Epithelial cell of proximal tubule (primary cell): ENCODE measurements around the gene MTARC1. TPM values are rescaled to one million over a fixed set of nuclear protein-coding genes. Genes with fewer than 3 reads are reported as not detected.

Experiments used
- DNase-seq: peaks from one replicate; pipeline ENCODE4 v3.0.0-alpha.2; 2011; ENCODE audit warnings: low read depth
- H3K4me3 ChIP-seq: 2 replicates; pipeline ENCODE4 v1.5.1; 2011; ENCODE audit warnings: low read depth, mild to moderate bottlenecking, low read length
- CTCF ChIP-seq: conservative IDR thresholded peaks from 2 replicates; pipeline ENCODE4 v1.5.1; 2012; ENCODE audit warnings: low read depth, mild to moderate bottlenecking, low read length
- total RNA-seq: library from RNA; depleted of rRNA; stranded (reverse); fragments of >200 nt; gene quantifications from 2 replicates; pipeline ENCODE4 v1.2.3, GENCODE V29; 2015

Gene MTARC1
- total RNA-seq, 1 donor from 2014 or later = 3.9 TPM

- no peak for DNase-seq
Observed at GRCh38 chr1:220748089-220748934, 38.4 kb upstream of the MTARC1 start, which contains the start of gene MTARC2. TSS of gene MTARC2 (plus strand) at chr1:220748322. CDS start at chr1:220748532, 210 bp downstream.

GRCh38 chr1:220748936-220749335, 37.8 kb upstream of the MTARC1 start:
- H3K4me3 ChIP-seq = peak overlapping the region; percentile 82
- DNase-seq = no peak
- TF ChIP-seq CTCF = no peak

More at GRCh38 chr1:220748089-220748934, 38.4 kb upstream of the MTARC1 start, which contains the start of gene MTARC2:
- peak within 1 kb of the TSS; percentile 82 for H3K4me3 ChIP-seq
- TF ChIP-seq CTCF = no peak

GRCh38 chr1:220750131-220750515, 36.6 kb upstream of the MTARC1 start:
- DNase-seq = no peak
- no peak for TF ChIP-seq CTCF
- peak overlapping the region; percentile 82 for H3K4me3 ChIP-seq

- TF ChIP-seq CTCF = no peak
- H3K4me3 ChIP-seq = peak overlapping the region; percentile 82
- no peak for DNase-seq
Observed at GRCh38 chr1:220751111-220751510, 35.6 kb upstream of the MTARC1 start.

- no peak overlapping the region for H3K4me3 ChIP-seq
- no peak for DNase-seq
- TF ChIP-seq CTCF = no peak
Observed at GRCh38 chr1:220754212-220754917, 32.3 kb upstream of the MTARC1 start.

GRCh38 chr1:220754918-220755295, 31.8 kb upstream of the MTARC1 start:
- TF ChIP-seq CTCF = no peak
- H3K4me3 ChIP-seq = no peak overlapping the region
- DNase-seq = no peak

- TF ChIP-seq CTCF = no peak
- no peak for DNase-seq
Observed at GRCh38 chr1:220755309-220755708, 31.4 kb upstream of the MTARC1 start.

More at GRCh38 chr1:220755309-220755708, 31.4 kb upstream of the MTARC1 start:
- no peak overlapping the region for H3K4me3 ChIP-seq
